ENCODE measurements around the gene XPO4. TPM values are rescaled to one million over a fixed set of nuclear protein-coding genes. Genes with fewer than 3 reads are reported as not detected.

The XPO4 gene
- total RNA-seq, 1 experiment from 2014 or later, result 34.9 TPM

DNA sequence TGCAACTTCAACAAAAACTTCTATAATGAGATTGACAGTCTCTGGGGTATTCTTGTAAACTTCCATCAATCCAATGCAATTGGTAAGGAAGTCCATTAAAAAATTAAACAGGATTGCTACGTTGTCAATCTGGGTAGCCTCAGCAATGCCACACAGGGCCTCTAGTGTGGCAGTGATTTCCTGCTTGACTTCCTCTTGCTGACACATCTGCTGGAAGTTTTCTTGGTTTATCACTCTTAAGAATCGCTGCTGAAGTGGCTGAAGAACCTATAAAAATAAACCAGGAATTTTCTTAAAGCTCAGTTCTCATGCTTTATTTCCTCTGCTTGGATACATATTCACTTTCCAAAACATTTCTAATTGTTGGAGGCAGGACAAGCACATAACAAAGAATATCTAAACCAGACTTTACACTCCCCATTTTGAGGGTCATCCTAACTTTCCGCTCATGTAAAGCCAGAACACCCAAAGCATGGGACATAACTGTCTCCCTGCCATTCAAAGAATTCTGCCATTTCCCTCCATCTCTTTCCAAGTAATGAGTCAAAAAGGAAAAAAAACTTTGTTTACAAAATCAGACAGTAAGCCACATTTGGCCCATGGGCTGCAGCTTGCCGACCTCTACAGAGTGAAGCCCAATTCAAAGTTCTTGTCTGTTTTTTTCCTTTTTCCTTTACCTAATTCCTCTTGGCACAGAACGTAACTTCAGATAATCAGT lies 105.6 kb downstream of the XPO4 start:
- Mint-ChIP-seq H3K27me3 (ENCODE audit: low read depth) (no peaks in the 10 kb centered on the region), H3K9me3 (no peaks in the 10 kb centered on the region), H3K36me3 (peaks cover 45% of the 10 kb centered on the region), H3K4me1 (no peaks in the 10 kb centered on the region), H3K4me3 (no peak overlapping the region), H3K27ac (no peak overlapping the region)
- CTCF ChIA-PET, result interaction anchor here (0.9 kb wide), 1 partner anchor 32 kb away, joined by 3 read pairs; no protein-coding TSS in a partner anchor
- POLR2A ChIA-PET, result no interaction called here
- DNase-seq (ENCODE audit: low spot score), result no peak
- TF ChIP-seq, protein P1, sequence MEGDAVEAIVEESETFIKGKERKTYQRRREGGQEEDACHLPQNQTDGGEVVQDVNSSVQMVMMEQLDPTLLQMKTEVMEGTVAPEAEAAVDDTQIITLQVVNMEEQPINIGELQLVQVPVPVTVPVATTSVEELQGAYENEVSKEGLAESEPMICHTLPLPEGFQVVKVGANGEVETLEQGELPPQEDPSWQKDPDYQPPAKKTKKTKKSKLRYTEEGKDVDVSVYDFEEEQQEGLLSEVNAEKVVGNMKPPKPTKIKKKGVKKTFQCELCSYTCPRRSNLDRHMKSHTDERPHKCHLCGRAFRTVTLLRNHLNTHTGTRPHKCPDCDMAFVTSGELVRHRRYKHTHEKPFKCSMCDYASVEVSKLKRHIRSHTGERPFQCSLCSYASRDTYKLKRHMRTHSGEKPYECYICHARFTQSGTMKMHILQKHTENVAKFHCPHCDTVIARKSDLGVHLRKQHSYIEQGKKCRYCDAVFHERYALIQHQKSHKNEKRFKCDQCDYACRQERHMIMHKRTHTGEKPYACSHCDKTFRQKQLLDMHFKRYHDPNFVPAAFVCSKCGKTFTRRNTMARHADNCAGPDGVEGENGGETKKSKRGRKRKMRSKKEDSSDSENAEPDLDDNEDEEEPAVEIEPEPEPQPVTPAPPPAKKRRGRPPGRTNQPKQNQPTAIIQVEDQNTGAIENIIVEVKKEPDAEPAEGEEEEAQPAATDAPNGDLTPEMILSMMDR (IDR thresholded peaks at IDR 0.05), result no peak
- no peak for ATAC-seq

DNA sequence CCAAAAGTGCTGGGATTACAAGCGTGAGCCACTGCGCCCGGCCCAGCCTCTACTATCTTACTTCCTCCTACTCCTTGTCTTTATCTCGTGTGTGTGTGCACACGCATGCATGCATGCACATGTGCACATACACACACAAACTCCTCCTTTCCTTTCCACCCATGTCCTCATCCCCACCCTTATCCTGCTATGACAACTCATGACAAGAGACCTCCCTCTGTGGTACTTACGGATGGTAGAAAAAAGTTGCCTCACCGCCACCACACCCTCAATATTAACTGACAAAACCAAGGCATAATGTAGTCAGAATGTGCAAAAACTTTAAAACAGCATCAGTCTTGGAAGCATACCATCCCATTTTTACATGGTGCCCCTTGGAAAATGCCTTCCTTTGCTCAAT lies 112.9 kb downstream of the XPO4 start:
- CTCF ChIA-PET, result no interaction called here
- DNase-seq (ENCODE audit: low spot score) (no peak), ATAC-seq (no peak)
- Mint-ChIP-seq H3K36me3 (peaks cover 46% of the 10 kb centered on the region), H3K27ac (no peak overlapping the region), H3K9me3 (no peaks in the 10 kb centered on the region), H3K4me3 (no peak overlapping the region), H3K27me3 (ENCODE audit: low read depth) (no peaks in the 10 kb centered on the region), H3K4me1 (no peaks in the 10 kb centered on the region)
- TF ChIP-seq ZNF263 (CRISPR knock-in tag; IDR thresholded peaks at IDR 0.05; ENCODE audit: low read depth) (no peak), ZNF396 (CRISPR knock-in tag; IDR thresholded peaks at IDR 0.05; ENCODE audit: borderline replicate concordance) (no peak), ZNF423 (CRISPR knock-in tag; IDR thresholded peaks at IDR 0.05) (no peak), FOXP1 (CRISPR knock-in tag; IDR thresholded peaks at IDR 0.05; ENCODE audit: borderline replicate concordance) (no peak), IRF2 (CRISPR knock-in tag; IDR thresholded peaks at IDR 0.05; ENCODE audit: borderline replicate concordance, low read depth) (no peak), ZNF121 (CRISPR knock-in tag; IDR thresholded peaks at IDR 0.05) (no peak), ETV6 (CRISPR knock-in tag; IDR thresholded peaks at IDR 0.05) (no peak), SMAD3 (CRISPR knock-in tag; IDR thresholded peaks at IDR 0.05; ENCODE audit: borderline replicate concordance) (no peak), ZNF219 (CRISPR knock-in tag; IDR thresholded peaks at IDR 0.05; ENCODE audit: borderline replicate concordance) (no peak), FOXJ3 (CRISPR knock-in tag; IDR thresholded peaks at IDR 0.05; ENCODE audit: borderline replicate concordance) (no peak), ZNF232 (CRISPR knock-in tag; IDR thresholded peaks at IDR 0.05) (no peak), FOXK1 (CRISPR knock-in tag; IDR thresholded peaks at IDR 0.05) (no peak)
- TF ChIP-seq, protein P2, sequence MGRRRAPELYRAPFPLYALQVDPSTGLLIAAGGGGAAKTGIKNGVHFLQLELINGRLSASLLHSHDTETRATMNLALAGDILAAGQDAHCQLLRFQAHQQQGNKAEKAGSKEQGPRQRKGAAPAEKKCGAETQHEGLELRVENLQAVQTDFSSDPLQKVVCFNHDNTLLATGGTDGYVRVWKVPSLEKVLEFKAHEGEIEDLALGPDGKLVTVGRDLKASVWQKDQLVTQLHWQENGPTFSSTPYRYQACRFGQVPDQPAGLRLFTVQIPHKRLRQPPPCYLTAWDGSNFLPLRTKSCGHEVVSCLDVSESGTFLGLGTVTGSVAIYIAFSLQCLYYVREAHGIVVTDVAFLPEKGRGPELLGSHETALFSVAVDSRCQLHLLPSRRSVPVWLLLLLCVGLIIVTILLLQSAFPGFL (CRISPR knock-in tag; IDR thresholded peaks at IDR 0.05; ENCODE audit: borderline replicate concordance), result no peak
- TF ChIP-seq, protein P3, sequence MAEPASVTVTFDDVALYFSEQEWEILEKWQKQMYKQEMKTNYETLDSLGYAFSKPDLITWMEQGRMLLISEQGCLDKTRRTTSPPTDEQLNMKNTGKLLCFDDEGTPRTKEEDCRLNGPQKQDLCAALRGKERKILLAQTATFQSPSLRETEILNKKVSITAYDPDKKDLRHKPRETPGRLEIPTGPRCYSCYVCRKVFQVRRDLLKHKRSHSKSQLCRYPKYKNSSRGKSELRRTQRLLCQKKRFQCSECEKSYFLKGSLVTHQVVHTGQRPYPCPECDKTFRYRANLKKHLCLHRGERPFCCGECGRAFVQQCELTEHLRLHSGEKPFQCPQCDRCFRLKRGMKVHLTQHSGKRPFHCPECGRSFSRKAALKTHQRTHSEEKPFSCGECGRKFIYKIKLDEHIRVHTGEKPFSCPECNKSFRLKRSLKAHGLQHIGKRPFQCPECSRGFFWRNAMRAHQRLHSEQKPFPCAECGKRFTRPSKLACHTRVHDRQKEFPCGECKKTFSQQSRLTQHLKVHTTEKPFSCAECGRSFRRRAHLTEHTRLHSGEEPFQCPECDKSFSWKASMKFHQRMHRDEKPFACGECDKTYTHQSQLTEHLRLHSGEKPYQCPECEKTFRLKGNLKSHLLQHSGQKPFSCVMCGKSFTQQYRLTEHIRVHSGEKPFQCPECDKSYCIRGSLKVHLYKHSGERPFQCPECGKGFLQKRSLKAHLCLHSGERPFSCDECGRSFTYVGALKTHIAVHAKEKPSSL (CRISPR knock-in tag; conservative IDR thresholded peaks at IDR 0.05), result no peak
- TF ChIP-seq, protein P4, sequence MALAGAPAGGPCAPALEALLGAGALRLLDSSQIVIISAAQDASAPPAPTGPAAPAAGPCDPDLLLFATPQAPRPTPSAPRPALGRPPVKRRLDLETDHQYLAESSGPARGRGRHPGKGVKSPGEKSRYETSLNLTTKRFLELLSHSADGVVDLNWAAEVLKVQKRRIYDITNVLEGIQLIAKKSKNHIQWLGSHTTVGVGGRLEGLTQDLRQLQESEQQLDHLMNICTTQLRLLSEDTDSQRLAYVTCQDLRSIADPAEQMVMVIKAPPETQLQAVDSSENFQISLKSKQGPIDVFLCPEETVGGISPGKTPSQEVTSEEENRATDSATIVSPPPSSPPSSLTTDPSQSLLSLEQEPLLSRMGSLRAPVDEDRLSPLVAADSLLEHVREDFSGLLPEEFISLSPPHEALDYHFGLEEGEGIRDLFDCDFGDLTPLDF (CRISPR knock-in tag; IDR thresholded peaks at IDR 0.05), result no peak
- TF ChIP-seq, protein P5, sequence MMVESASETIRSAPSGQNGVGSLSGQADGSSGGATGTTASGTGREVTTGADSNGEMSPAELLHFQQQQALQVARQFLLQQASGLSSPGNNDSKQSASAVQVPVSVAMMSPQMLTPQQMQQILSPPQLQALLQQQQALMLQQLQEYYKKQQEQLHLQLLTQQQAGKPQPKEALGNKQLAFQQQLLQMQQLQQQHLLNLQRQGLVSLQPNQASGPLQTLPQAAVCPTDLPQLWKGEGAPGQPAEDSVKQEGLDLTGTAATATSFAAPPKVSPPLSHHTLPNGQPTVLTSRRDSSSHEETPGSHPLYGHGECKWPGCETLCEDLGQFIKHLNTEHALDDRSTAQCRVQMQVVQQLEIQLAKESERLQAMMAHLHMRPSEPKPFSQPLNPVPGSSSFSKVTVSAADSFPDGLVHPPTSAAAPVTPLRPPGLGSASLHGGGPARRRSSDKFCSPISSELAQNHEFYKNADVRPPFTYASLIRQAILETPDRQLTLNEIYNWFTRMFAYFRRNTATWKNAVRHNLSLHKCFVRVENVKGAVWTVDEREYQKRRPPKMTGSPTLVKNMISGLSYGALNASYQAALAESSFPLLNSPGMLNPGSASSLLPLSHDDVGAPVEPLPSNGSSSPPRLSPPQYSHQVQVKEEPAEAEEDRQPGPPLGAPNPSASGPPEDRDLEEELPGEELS (CRISPR knock-in tag; IDR thresholded peaks at IDR 0.05), result no peak
- TF ChIP-seq, protein P6, sequence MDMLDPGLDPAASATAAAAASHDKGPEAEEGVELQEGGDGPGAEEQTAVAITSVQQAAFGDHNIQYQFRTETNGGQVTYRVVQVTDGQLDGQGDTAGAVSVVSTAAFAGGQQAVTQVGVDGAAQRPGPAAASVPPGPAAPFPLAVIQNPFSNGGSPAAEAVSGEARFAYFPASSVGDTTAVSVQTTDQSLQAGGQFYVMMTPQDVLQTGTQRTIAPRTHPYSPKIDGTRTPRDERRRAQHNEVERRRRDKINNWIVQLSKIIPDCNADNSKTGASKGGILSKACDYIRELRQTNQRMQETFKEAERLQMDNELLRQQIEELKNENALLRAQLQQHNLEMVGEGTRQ (CRISPR knock-in tag; IDR thresholded peaks at IDR 0.05), result no peak
- POLR2A ChIA-PET, result no interaction called here

Data from WTC11 (cell line).